ENCODE results near the gene GLIS1. TPM values are rescaled to one million over a fixed set of nuclear protein-coding genes. Genes with fewer than 3 reads are reported as not detected.

Gene GLIS1
- total RNA-seq, 4 donors from 2014 or later: 0.63 to 2.4 (median 1.0) TPM

DNA sequence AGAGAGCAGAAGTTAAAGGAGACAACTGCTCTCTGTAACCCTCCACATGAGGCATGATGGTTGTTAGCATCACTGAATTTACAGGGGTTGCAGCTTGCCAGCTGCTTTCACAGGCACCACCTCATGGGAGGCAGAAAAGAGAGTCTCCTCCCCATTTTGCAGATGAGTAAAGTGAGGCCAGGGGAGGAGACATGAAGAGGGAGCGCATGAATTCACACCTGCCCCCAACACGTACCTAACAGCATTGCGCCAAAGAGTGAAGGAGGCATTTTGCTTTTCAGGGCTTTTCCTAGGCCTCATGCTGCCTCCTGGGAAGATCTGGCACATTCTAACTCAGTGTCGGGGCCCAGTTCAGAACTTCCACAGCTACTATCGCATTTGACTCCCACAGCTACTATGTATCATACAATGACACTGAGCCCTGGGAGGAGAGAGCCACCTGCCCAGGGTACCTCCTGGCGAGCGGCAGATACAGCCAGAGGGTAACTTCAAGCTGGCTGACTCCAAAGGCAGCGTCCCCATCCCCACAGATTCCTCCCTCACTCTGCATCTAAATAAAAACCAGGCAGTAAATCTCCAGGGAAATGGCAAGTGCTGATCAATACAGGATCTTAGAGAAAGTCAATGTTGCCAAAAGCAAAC is 34.0 kb downstream of the GLIS1 start:
- TF ChIP-seq POLR2A (IDR thresholded peaks at IDR 0.05): no peak
- TF ChIP-seq, protein P1, sequence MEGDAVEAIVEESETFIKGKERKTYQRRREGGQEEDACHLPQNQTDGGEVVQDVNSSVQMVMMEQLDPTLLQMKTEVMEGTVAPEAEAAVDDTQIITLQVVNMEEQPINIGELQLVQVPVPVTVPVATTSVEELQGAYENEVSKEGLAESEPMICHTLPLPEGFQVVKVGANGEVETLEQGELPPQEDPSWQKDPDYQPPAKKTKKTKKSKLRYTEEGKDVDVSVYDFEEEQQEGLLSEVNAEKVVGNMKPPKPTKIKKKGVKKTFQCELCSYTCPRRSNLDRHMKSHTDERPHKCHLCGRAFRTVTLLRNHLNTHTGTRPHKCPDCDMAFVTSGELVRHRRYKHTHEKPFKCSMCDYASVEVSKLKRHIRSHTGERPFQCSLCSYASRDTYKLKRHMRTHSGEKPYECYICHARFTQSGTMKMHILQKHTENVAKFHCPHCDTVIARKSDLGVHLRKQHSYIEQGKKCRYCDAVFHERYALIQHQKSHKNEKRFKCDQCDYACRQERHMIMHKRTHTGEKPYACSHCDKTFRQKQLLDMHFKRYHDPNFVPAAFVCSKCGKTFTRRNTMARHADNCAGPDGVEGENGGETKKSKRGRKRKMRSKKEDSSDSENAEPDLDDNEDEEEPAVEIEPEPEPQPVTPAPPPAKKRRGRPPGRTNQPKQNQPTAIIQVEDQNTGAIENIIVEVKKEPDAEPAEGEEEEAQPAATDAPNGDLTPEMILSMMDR (IDR thresholded peaks at IDR 0.05): no peak
- WGBS, 2 donors: 91 to 92% methylated on average over 8 of the region's 8 CpGs

DNA sequence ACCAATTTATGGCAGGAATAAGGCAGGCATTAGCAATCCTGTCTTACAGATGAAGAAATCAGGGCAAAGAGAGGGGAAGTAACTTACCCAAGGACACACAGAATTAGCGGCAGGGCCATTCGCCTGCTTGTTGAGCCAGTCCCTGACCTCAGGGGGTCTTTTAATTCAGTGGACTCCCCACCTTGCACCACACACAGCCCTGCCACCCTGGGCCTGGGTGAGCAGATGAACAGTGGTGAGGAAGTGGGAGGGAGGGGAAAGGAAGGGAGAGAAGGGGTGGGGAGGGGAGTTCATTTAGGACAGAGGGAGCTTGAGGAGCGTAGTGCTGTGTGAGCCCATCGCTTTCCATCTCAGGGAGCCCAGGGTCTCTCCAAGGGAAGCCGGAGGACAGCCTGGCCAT is 34.7 kb downstream of the GLIS1 start:
- 94 to 95% methylated on average over 5 of the region's 5 CpGs for WGBS, 2 donors
- no peak for DNase-seq (ENCODE audit: low spot score in 2 of 2)
- TF ChIP-seq POLR2A (IDR thresholded peaks at IDR 0.05): no peak
- TF ChIP-seq, protein P1 (IDR thresholded peaks at IDR 0.05): no peak
- intact Hi-C loops (cut with DNase I; ENCODE audit: low total_unique reads): no loop called here
- no peak overlapping the region for H3K4me3 ChIP-seq (ENCODE audit: low read depth, poor library complexity, severe bottlenecking)

More for the DNA sequence above, 34.0 kb downstream of the GLIS1 start:
- no peak overlapping the region for H3K4me3 ChIP-seq (ENCODE audit: low read depth, poor library complexity, severe bottlenecking)
- intact Hi-C loops (cut with DNase I; ENCODE audit: low total_unique reads): no loop called here
- DNase-seq (ENCODE audit: low spot score in 2 of 2): no peak

DNA sequence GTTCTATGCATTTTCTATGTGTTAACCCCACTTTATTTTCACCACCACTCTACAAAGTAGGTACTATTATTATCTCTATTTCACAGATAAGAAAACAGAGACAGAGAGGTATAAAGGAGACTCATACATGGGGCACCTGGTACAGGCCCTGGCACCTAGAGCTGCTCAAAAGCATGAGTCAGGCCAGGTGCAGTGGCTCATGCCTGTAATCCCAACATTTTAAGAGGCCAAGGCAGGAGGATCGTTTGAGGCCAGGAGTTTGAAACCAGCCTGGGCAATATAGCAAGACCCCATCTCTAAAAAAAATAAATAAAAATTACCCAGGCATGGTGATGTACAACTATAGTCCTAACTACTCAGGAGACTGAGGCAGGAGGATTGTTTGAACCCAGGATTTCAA is 35.8 kb downstream of the GLIS1 start:
- no peak for DNase-seq (ENCODE audit: low spot score in 2 of 2)
- no peak overlapping the region for H3K4me3 ChIP-seq (ENCODE audit: low read depth, poor library complexity, severe bottlenecking)
- WGBS, 2 donors: 75 to 86% methylated on average over 1 of the region's 1 CpG
- TF ChIP-seq POLR2A (IDR thresholded peaks at IDR 0.05): no peak
- TF ChIP-seq, protein P1 (IDR thresholded peaks at IDR 0.05): no peak
- intact Hi-C loops (cut with DNase I; ENCODE audit: low total_unique reads): no loop called here

DNA sequence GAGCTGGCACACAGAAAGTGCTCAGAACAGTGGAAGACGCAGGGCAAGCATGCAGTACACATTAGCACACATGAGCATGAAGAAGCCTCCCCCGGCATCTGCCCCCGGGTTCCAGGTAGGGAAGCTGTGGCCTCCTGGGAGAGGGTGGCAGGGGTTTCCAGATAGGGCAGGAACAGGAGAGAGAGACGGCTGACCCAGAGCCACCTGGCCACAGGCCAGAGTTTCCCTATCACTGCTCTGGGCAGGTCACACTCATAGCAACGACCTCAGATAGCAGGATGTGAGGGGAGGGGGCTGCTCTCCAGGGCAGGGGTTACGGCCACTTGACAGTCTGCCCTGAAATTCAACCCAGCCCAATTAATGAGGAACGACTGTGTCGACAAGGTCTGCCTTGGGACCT is 36.6 kb downstream of the GLIS1 start:
- TF ChIP-seq, protein P1 (IDR thresholded peaks at IDR 0.05): no peak
- TF ChIP-seq POLR2A (IDR thresholded peaks at IDR 0.05): no peak
- DNase-seq (ENCODE audit: low spot score in 2 of 2): no peak
- WGBS, 2 donors: 73 to 80% methylated on average over 6 to 8 of the region's 8 CpGs
- intact Hi-C loops (cut with DNase I; ENCODE audit: low total_unique reads): no loop called here
- H3K4me3 ChIP-seq (ENCODE audit: low read depth, poor library complexity, severe bottlenecking): no peak overlapping the region

DNA sequence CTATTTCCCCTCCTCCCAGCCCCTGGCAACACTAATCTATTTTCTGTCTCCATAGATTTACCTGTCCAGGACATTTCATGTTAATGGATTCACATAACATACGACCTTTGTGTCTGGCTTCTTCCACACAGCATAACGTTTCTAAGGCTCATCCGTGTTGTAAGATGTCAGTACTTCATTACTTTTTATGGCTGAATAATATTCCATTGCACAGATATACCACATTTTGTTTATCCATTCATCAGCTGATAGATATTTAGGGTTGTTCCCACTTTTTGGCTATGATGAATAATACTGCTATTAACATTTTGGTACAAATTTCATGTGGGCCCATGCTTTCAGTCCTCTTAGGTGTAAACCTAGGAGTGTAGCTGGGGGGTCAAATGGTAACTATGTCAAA is 38.2 kb downstream of the GLIS1 start:
- WGBS, 2 donors: 91 to 96% methylated on average over 3 of the region's 3 CpGs
- DNase-seq (ENCODE audit: low spot score in 2 of 2): no peak
- H3K4me3 ChIP-seq (ENCODE audit: low read depth, poor library complexity, severe bottlenecking): no peak overlapping the region
- TF ChIP-seq POLR2A (IDR thresholded peaks at IDR 0.05): no peak
- TF ChIP-seq, protein P1 (IDR thresholded peaks at IDR 0.05): no peak
- intact Hi-C loops (cut with DNase I; ENCODE audit: low total_unique reads): no loop called here

DNA sequence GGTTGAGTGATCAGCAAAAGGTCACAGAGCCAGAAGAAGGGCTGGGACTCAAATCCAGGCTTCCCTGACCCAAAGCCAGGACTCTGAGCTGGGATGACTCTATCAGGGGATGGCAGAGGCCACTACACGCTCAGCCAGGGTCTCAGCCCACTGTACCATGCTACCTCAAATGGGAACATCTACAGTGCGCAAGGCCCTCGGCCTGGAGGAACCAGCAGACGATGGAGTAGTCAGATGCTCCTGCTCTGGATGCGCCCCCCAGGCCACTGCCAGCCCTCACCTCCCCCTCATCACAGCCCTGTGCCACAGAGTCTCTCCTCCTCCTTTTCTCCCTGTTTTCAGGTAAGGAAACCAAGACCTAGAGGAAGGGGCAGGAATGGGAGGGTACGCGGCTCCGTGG is 39.0 kb downstream of the GLIS1 start:
- intact Hi-C loops (cut with DNase I; ENCODE audit: low total_unique reads): no loop called here
- H3K4me3 ChIP-seq (ENCODE audit: low read depth, poor library complexity, severe bottlenecking): no peak overlapping the region
- 90 to 92% methylated on average over 8 of the region's 8 CpGs for WGBS, 2 donors
- no peak for DNase-seq (ENCODE audit: low spot score in 2 of 2)
- TF ChIP-seq POLR2A (IDR thresholded peaks at IDR 0.05): no peak
- TF ChIP-seq, protein P1 (IDR thresholded peaks at IDR 0.05): no peak

Data from lower leg skin (tissue), 4 donors.